ENCODE measurements around the gene PNPLA5. TPM values are rescaled to one million over a fixed set of nuclear protein-coding genes. Genes with fewer than 3 reads are reported as not detected.

The PNPLA5 gene
- total RNA-seq, 2 experiments from 2014 or later: not detected

DNA sequence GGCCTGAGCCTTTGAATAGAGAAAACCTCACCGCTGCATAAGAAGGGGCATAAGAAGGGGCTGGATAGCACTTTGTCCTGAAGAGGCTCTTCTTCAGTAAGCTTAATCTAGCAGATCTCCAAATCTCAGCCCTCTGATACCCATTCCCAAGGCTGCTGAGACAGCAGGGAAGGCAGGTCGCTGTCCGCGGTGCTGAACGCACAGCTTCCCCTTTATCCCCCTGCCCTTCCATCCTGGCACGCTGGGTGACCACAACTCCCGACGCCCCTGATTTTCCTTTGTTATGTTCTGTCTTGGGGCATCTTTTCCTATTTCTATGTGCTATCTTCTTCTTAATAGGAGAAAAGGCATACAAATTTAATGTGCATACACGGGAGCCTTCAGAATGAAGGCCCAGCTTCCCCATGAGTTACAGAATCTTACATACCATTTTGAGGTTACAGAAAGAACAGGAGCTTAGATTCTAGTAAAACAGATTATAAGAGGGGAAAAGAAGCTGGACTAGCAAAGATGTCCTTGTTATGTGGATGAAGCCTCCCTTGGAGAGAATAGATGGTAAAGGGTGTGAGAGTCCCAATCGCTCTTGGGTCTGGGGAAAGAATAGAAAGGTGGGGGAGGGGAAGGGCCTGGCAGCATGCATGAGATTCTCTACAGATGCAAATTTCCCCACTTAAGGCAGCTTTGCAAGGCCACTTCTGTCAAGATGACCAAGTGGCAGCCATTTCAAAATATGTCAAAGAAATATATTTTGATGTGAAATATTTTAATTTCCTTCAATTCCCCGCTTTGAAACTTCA lies 23.8 kb downstream of the PNPLA5 start:
- H3K27me3 ChIP-seq (ENCODE audit: control insufficient read depth in 1 of 2, insufficient read depth in 2 of 2, low read length in 2 of 2): peaks cover 10 to 19% of the 10 kb centered on the region in 2 experiments
- no peak overlapping the region for H3K4me3 Mint-ChIP-seq
- no peak overlapping the region for H3K4me3 ChIP-seq (ENCODE audit: low read length)
- H3K27ac Mint-ChIP-seq: no peak overlapping the region
- ATAC-seq (ENCODE audit: poor library complexity) (no peak), DNase-seq (peak in 7 of 14 experiments; percentile 6 to 52 (median 16))
- CTCF ChIA-PET: interaction anchor here (1.1 kb wide), 1 partner anchor 17 kb away, joined by 3 read pairs; no protein-coding TSS in a partner anchor
- no peaks in the 10 kb centered on the region for H3K36me3 Mint-ChIP-seq (ENCODE audit: low read depth)
- intact Hi-C loops (cut with DNase I, micrococcal nuclease): no loop called here
- H3K9me3 ChIP-seq (ENCODE audit: control insufficient read depth in 1 of 2, insufficient read depth in 1 of 2, low read length in 2 of 2): peaks cover 0 to 12% of the 10 kb centered on the region in 2 experiments
- TF ChIP-seq CTCF (IDR thresholded peaks at IDR 0.05): no peak
- POLR2A ChIA-PET: no interaction called here
- H3K4me1 Mint-ChIP-seq (ENCODE audit: low read depth): no peaks in the 10 kb centered on the region
- peaks cover 56% of the 10 kb centered on the region for H3K27me3 Mint-ChIP-seq
- H3K36me3 ChIP-seq (ENCODE audit: insufficient read depth, low read length): no peaks in the 10 kb centered on the region
- no peak overlapping the region for H3K27ac ChIP-seq (ENCODE audit: low read depth in 1 of 2, low read length in 2 of 2)
- no peaks in the 10 kb centered on the region for H3K4me1 ChIP-seq (ENCODE audit: insufficient read depth, low read length)
- H3K9me3 Mint-ChIP-seq: peaks cover 7% of the 10 kb centered on the region

GRCh38 chr22:43862882-43863202 lies 29.0 kb downstream of the PNPLA5 start:
- intact Hi-C loops (cut with DNase I, micrococcal nuclease): no loop called here
- ChIA-PET CTCF (interaction anchor here (0.7 kb wide), 1 partner anchor 10 kb away, joined by 3 read pairs; no protein-coding TSS in a partner anchor), POLR2A (no interaction called here)
- Mint-ChIP-seq H3K4me1 (ENCODE audit: low read depth) (no peaks in the 10 kb centered on the region), H3K27ac (no peak overlapping the region), H3K9me3 (no peaks in the 10 kb centered on the region), H3K36me3 (ENCODE audit: low read depth) (no peaks in the 10 kb centered on the region), H3K4me3 (peak overlapping the region; percentile 42), H3K27me3 (peaks cover 76% of the 10 kb centered on the region)
- no peak for DNase-seq
- Histone ChIP-seq H3K4me1 (ENCODE audit: insufficient read depth, low read length) (no peaks in the 10 kb centered on the region), H3K9me3 (ENCODE audit: control insufficient read depth in 1 of 2, insufficient read depth in 1 of 2, low read length in 2 of 2) (peaks cover 0 to 13% of the 10 kb centered on the region in 2 experiments), H3K36me3 (ENCODE audit: insufficient read depth, low read length) (no peaks in the 10 kb centered on the region), H3K4me3 (ENCODE audit: low read length) (no peak overlapping the region), H3K27ac (ENCODE audit: low read depth in 1 of 2, low read length in 2 of 2) (no peak overlapping the region), H3K27me3 (ENCODE audit: control insufficient read depth in 1 of 2, insufficient read depth in 2 of 2, low read length in 2 of 2) (peaks cover 35 to 45% of the 10 kb centered on the region in 2 experiments)
- ATAC-seq (ENCODE audit: poor library complexity): no peak
- TF ChIP-seq CTCF (IDR thresholded peaks at IDR 0.05): no peak

DNA sequence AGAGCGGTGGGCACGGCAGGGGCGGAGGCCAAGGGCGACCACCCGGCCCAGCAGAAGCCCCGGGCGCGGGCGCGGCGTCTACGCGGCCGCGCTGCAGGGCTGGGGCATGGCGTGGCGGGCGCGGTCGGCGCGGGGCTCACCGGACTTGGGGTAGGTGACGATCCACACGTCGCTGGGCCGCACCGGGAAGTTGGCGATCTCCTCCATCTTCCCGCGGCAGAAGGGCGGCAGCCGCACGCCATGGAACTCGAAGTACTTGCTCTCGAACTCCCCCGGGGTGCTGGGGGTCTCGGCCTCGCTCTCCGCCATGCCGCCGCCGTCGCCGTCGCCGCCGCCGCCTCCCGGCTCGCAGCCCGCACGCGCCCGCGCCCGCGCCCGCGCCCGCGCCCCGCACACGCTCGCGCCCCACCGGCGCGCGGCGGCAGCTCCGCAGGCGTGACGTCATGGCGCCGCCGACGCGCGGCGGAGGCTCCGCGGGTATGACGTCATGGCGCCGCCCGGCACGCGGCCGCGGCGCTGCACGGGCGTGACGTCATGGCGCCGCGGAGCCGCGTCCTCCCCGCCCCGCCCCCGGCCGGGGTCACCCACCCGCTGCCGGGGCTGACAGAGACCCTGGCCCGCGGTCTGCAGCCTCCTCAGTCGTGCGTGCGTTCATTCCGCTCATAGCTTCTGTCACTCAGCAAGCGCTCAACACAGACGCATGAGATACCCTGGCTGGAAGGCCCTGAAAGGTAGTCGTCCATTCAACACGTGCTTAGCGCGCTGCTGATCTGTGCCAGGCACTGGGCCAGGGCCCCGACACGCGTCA lies 29.5 kb downstream of the PNPLA5 start, which contains the start of gene SULT4A1:
TSS of gene SULT4A1 (minus strand) at position 440 of the 808 bp plus-strand sequence. CDS start at position 309, 131 bp downstream.
- Histone ChIP-seq H3K27ac (ENCODE audit: low read depth in 1 of 2, low read length in 2 of 2) (no peak within 1 kb of the TSS), H3K9me3 (ENCODE audit: control insufficient read depth in 1 of 2, insufficient read depth in 1 of 2, low read length in 2 of 2) (peaks cover under 1 to 17% of the 10 kb centered on the region in 2 experiments), H3K4me3 (ENCODE audit: low read length) (no peak within 1 kb of the TSS), H3K27me3 (ENCODE audit: control insufficient read depth in 1 of 2, insufficient read depth in 2 of 2, low read length in 2 of 2) (peaks cover 35 to 49% of the 10 kb centered on the region in 2 experiments), H3K4me1 (ENCODE audit: insufficient read depth, low read length) (no peaks in the 10 kb centered on the region), H3K36me3 (ENCODE audit: insufficient read depth, low read length) (no peaks in the 10 kb centered on the region)
- DNase-seq: peak in 2 of 14 experiments; percentile 23 to 38
- ChIA-PET POLR2A (no interaction called here), CTCF (no interaction called here)
- ATAC-seq (ENCODE audit: poor library complexity): no peak
- Mint-ChIP-seq H3K4me1 (ENCODE audit: low read depth) (no peaks in the 10 kb centered on the region), H3K9me3 (peaks cover 2% of the 10 kb centered on the region), H3K4me3 (peak within 1 kb of the TSS; percentile 42), H3K27ac (no peak within 1 kb of the TSS), H3K36me3 (ENCODE audit: low read depth) (no peaks in the 10 kb centered on the region), H3K27me3 (peaks cover 79% of the 10 kb centered on the region)
- intact Hi-C loops (cut with DNase I, micrococcal nuclease): no loop called here
- TF ChIP-seq CTCF (IDR thresholded peaks at IDR 0.05): no peak
